Measurements from ENCODE around the gene MYO7B. TPM values are rescaled to one million over a fixed set of nuclear protein-coding genes. Genes with fewer than 3 reads are reported as not detected.

The MYO7B gene
- total RNA-seq: not detected in 2 replicates

GRCh38 chr2:127535422-127535901, at the start of gene MYO7B:
Gene MYO7B (plus strand): TSS chr2:127535683. CDS start chr2:127559723, 24,040 bp downstream.

GRCh38 chr2:127526132-127527000, 9.1 kb upstream of the MYO7B start, which contains the start of gene IWS1:
Gene IWS1 (minus strand): TSS chr2:127526489. CDS start chr2:127526208, 281 bp downstream.

GRCh38 chr2:127645395-127646291, 110.2 kb downstream of the MYO7B start, which contains the start of gene GPR17:
Gene GPR17 (plus strand): TSS chr2:127646153. CDS start chr2:127650736, 4,583 bp downstream.

GRCh38 chr2:127675331-127676261, 140.1 kb downstream of the MYO7B start, which contains the start of gene LIMS2:
Gene LIMS2 (minus strand): TSS chr2:127675530. CDS start chr2:127675024, 506 bp downstream.

Other genes with a start within 250 kb of the MYO7B start
- 16.1 and 25.7 TPM in 2 replicates for gene ERCC3, start 241.5 kb upstream of the MYO7B start, total RNA-seq
- 36.9 and 52.9 TPM in 2 replicates for gene MAP3K2, start 147.7 kb upstream of the MYO7B start, total RNA-seq
- 0.35 TPM in 1 of 2 replicates, not detected in the other for gene PROC, start 117.3 kb upstream of the MYO7B start, total RNA-seq
- gene IWS1, start 9.2 kb upstream of the MYO7B start, total RNA-seq: 32.0 and 39.6 TPM in 2 replicates
- gene GPR17, start 110.5 kb downstream of the MYO7B start, total RNA-seq: not detected in 2 replicates
- gene LIMS2, start 139.8 kb downstream of the MYO7B start, total RNA-seq: 7.9 and 55.2 TPM in 2 replicates
- gene SFT2D3, start 165.8 kb downstream of the MYO7B start, total RNA-seq: 6.0 and 7.8 TPM in 2 replicates

Measured in pericardium fibroblast (primary cell).